GM19238 (cell line): ENCODE data around the gene TGFBR3L.
"Not testable (repeated sequence)": the region's sequence is repeated elsewhere in the genome, so short reads cannot be mapped to it uniquely, and the experiment has no call there.

Experiments
- DNase-seq: peaks from one replicate; pipeline ENCODE4 v3.0.0; 2011; ENCODE audit warnings: low spot score; ENCODE audit not compliant: insufficient read length

Gene TGFBR3L

GRCh38 chr19:7879111-7879807 lies 35.4 kb upstream of the TGFBR3L start:
- no peak for DNase-seq

GRCh38 chr19:7879836-7880235 lies 34.8 kb upstream of the TGFBR3L start:
- no peak for DNase-seq

- DNase-seq = no peak
Observed at GRCh38 chr19:7881910-7882309, 32.7 kb upstream of the TGFBR3L start.

GRCh38 chr19:7883105-7883504 lies 31.5 kb upstream of the TGFBR3L start:
- no peak for DNase-seq

- DNase-seq = no peak
Observed at GRCh38 chr19:7883796-7884570, 30.6 kb upstream of the TGFBR3L start.

GRCh38 chr19:7885818-7886217 lies 28.8 kb upstream of the TGFBR3L start:
- DNase-seq = no peak

GRCh38 chr19:7887408-7888144 lies 27.1 kb upstream of the TGFBR3L start:
- no peak for DNase-seq

GRCh38 chr19:7888145-7888825 lies 26.3 kb upstream of the TGFBR3L start, which contains the start of gene LRRC8E:
Gene LRRC8E, plus strand, starts transcription at chr19:7888510. Its CDS starts 7,094 bp downstream, at chr19:7895604.
- no peak for DNase-seq

- DNase-seq = no peak
Observed at GRCh38 chr19:7888826-7889217, 25.8 kb upstream of the TGFBR3L start.

GRCh38 chr19:7893362-7894101 lies 21.1 kb upstream of the TGFBR3L start:
- DNase-seq = not testable (repeated sequence)

GRCh38 chr19:7894612-7895309 lies 19.9 kb upstream of the TGFBR3L start:
- DNase-seq = no peak

- DNase-seq = no peak
Observed at GRCh38 chr19:7895565-7895964, 19.1 kb upstream of the TGFBR3L start.

- no peak for DNase-seq
Observed at GRCh38 chr19:7897292-7897691, 17.3 kb upstream of the TGFBR3L start.

- DNase-seq = no peak
Observed at GRCh38 chr19:7898967-7899366, 15.7 kb upstream of the TGFBR3L start.

- no peak for DNase-seq
Observed at GRCh38 chr19:7899751-7900378, 14.8 kb upstream of the TGFBR3L start.

GRCh38 chr19:7900401-7900870 lies 14.2 kb upstream of the TGFBR3L start:
- DNase-seq = no peak

- no peak for DNase-seq
Observed at GRCh38 chr19:7900931-7901330, 13.7 kb upstream of the TGFBR3L start.

- DNase-seq = no peak
Observed at GRCh38 chr19:7901337-7901736, 13.3 kb upstream of the TGFBR3L start.

GRCh38 chr19:7902796-7903243 lies 11.8 kb upstream of the TGFBR3L start:
- DNase-seq = no peak
